ENCODE measurements around the gene TGFB1I1. TPM values are rescaled to one million over a fixed set of nuclear protein-coding genes. Genes with fewer than 3 reads are reported as not detected.

Gene TGFB1I1
- total and polyA plus RNA-seq, 2 of the 13 experiments (the other 11 are each of a cell fraction or from before 2014, with no cell fraction given), result 0.80 to 2.9 TPM

GRCh38 chr16:31507929-31508705, 36.2 kb downstream of the TGFB1I1 start, which contains the start of gene RUSF1 (continued):
- 0 out of 2 replicates have a peak, but pooled peaks have one; percentile 41 for TF ChIP-seq ZNF142 (CRISPR knock-in tag; IDR thresholded peaks at IDR 0.05)
- TF ChIP-seq RARA (CRISPR knock-in tag; IDR thresholded peaks at IDR 0.05), result peak; percentile 26; the same call in 1 of the 2 replicates
- peak; percentile 95 for TF ChIP-seq ZNF766 (CRISPR knock-in tag; IDR thresholded peaks at IDR 0.05; ENCODE audit: borderline replicate concordance)
- TF ChIP-seq HNRNPUL1 (IDR thresholded peaks at IDR 0.05; ENCODE audit: low read depth, low read length), result peak; percentile 86
- peak; percentile 93; the same call in 1 of the 2 replicates for TF ChIP-seq ELF3 (CRISPR knock-in tag; IDR thresholded peaks at IDR 0.05)
- peak; percentile 64 for TF ChIP-seq ZNF143 (CRISPR knock-in tag; IDR thresholded peaks at IDR 0.05)
- no peak for TF ChIP-seq ZNF7 (CRISPR knock-in tag; IDR thresholded peaks at IDR 0.05)
- TF ChIP-seq ZNF292 (CRISPR knock-in tag; IDR thresholded peaks at IDR 0.05; ENCODE audit: borderline replicate concordance, low read depth), result peak; percentile 78; the same call in 1 of the 2 replicates
- TF ChIP-seq ZFY (CRISPR knock-in tag; IDR thresholded peaks at IDR 0.05), result peak; percentile 99
- TF ChIP-seq MYPOP (CRISPR knock-in tag; IDR thresholded peaks at IDR 0.05), result peak; percentile 83; the same call in 1 of the 2 replicates
- TF ChIP-seq ZNF792 (CRISPR knock-in tag; IDR thresholded peaks at IDR 0.05), result peak; percentile 93; the same call in 1 of the 2 replicates
- TF ChIP-seq ZNF646 (CRISPR knock-in tag; IDR thresholded peaks at IDR 0.05), result peak; percentile 82
- no peak for TF ChIP-seq ZFYVE20 (CRISPR knock-in tag; IDR thresholded peaks at IDR 0.05; ENCODE audit: borderline replicate concordance, low read depth)
- peak; percentile 79 for TF ChIP-seq CBX1 (IDR thresholded peaks at IDR 0.05; ENCODE audit: low read depth)
- peak; percentile 37; the same call in 1 of the 2 replicates for TF ChIP-seq NCOR1 (IDR thresholded peaks at IDR 0.05; ENCODE audit: borderline replicate concordance, low read length)
- TF ChIP-seq STAG1 (CRISPR knock-in tag; IDR thresholded peaks at IDR 0.05), result peak; percentile 28; the same call in 1 of the 2 replicates
